Mucosa of descending colon (tissue), 3 donors: ENCODE results near the gene GRIA4. TPM values are rescaled to one million over a fixed set of nuclear protein-coding genes. Genes with fewer than 3 reads are reported as not detected.

Experiments used
- ATAC-seq: fragments of 200-7000 bp; cut with Tn5 transposase; one replicate; pipeline ENCODE4 v1.9.1; 2020; ENCODE audit warnings: mild to moderate bottlenecking, moderate library complexity
- DNase-seq, 3 donors: peaks; one replicate each; pipeline ENCODE4 v3.0.0-alpha.2; 2020
- H3K36me3 ChIP-seq: fragments of 200-600 bp; one replicate; pipeline ENCODE4 v1.8.0; 2021; ENCODE audit warnings: low read depth, mild to moderate bottlenecking
- H3K4me1 ChIP-seq: fragments of 200-600 bp; one replicate; pipeline ENCODE4 v1.8.0; 2021; ENCODE audit warnings: low read depth, mild to moderate bottlenecking
- H3K4me3 ChIP-seq: fragments of 200-600 bp; one replicate; pipeline ENCODE4 v1.8.0; 2021; ENCODE audit warnings: mild to moderate bottlenecking
- H3K9me3 ChIP-seq: fragments of 200-600 bp; one replicate; pipeline ENCODE4 v1.8.0; 2021; ENCODE audit warnings: mild to moderate bottlenecking
- CTCF ChIP-seq: fragments of 200-600 bp; IDR thresholded peaks from one replicate; pipeline ENCODE4 v1.8.0; 2022; ENCODE audit warnings: antibody characterized with exemption, mild to moderate bottlenecking
- intact Hi-C, 2 donors: fragments of 100-400 bp; cut with DNase I in 1 of 2; cut with micrococcal nuclease in 1 of 2; formaldehyde crosslinking; loops; one replicate each; pipeline versions ENCODE4 v1.11.0 to v1.11.1; 2022; cut with DNase I, micrococcal nuclease
- total RNA-seq, 3 donors: library from RNA; stranded (reverse); fragmentation: NEBNext Ultra II Directional in 2 of 3; extraction: Animal tissue kit (Norgen Biotek cat#: 25700) in 2 of 3; gene quantifications; one replicate each; pipeline versions ENCODE4 v1.2.1 to v1.2.4, GENCODE V29; 2021 to 2023
- donor health status: DM: no; HTN: no; CAD: no; lungs with moderate emphysema.
- donor health status: DM: no; HTN: no; CAD: no.
- donor health status: DM: no; HTN: yes; CAD: no.

GRIA4 gene
- total RNA-seq, 3 donors from 2014 or later: 1.6 to 2.3 (median 1.6) TPM

GRCh38 chr11:105618343-105618955 is 8.6 kb downstream of the GRIA4 start:
- intact Hi-C loops: no loop called here

GRCh38 chr11:105619556-105619955 is 9.7 kb downstream of the GRIA4 start:
- Histone ChIP-seq H3K4me3 (no peak overlapping the region), H3K36me3 (no peaks in the 10 kb centered on the region), H3K4me1 (no peaks in the 10 kb centered on the region), H3K9me3 (no peaks in the 10 kb centered on the region)
- no peak for ATAC-seq
- intact Hi-C loops: no loop called here
- no peak for DNase-seq
- no peak for TF ChIP-seq CTCF

More at GRCh38 chr11:105618343-105618955, 8.6 kb downstream of the GRIA4 start:
- Histone ChIP-seq H3K4me3 (no peak overlapping the region), H3K4me1 (no peaks in the 10 kb centered on the region), H3K36me3 (no peaks in the 10 kb centered on the region), H3K9me3 (no peaks in the 10 kb centered on the region)
- DNase-seq: no peak
- no peak for TF ChIP-seq CTCF
- ATAC-seq: no peak

GRCh38 chr11:105622016-105622415 is 12.1 kb downstream of the GRIA4 start:
- intact Hi-C loops: no loop called here
- DNase-seq: no peak
- no peak for ATAC-seq
- Histone ChIP-seq H3K4me3 (no peak overlapping the region), H3K36me3 (no peaks in the 10 kb centered on the region), H3K9me3 (no peaks in the 10 kb centered on the region), H3K4me1 (no peaks in the 10 kb centered on the region)
- no peak for TF ChIP-seq CTCF

- ATAC-seq (no peak), DNase-seq (no peak)
- intact Hi-C loops: no loop called here
- Histone ChIP-seq H3K4me3 (no peak overlapping the region), H3K36me3 (no peaks in the 10 kb centered on the region), H3K9me3 (no peaks in the 10 kb centered on the region), H3K4me1 (no peaks in the 10 kb centered on the region)
- TF ChIP-seq CTCF: no peak
Observed at GRCh38 chr11:105632316-105632715, 22.4 kb downstream of the GRIA4 start.

- no peak for ATAC-seq
- intact Hi-C loops: no loop called here
- no peak overlapping the region for H3K4me3 ChIP-seq
- DNase-seq: no peak
- H3K4me1 ChIP-seq: no peaks in the 10 kb centered on the region
- H3K9me3 ChIP-seq: no peaks in the 10 kb centered on the region
- no peaks in the 10 kb centered on the region for H3K36me3 ChIP-seq
- TF ChIP-seq CTCF: no peak
Observed at GRCh38 chr11:105635466-105635865, 25.6 kb downstream of the GRIA4 start.

- ATAC-seq (no peak), DNase-seq (no peak)
- H3K4me1 ChIP-seq: no peaks in the 10 kb centered on the region
- no peaks in the 10 kb centered on the region for H3K36me3 ChIP-seq
- TF ChIP-seq CTCF: no peak
- no peak overlapping the region for H3K4me3 ChIP-seq
- H3K9me3 ChIP-seq: no peaks in the 10 kb centered on the region
- intact Hi-C loops: no loop called here
Observed at GRCh38 chr11:105636496-105636895, 26.6 kb downstream of the GRIA4 start.
